H1 (cell line): ENCODE results near the gene KLHL15.
"Not testable (repeated sequence)": the region's sequence is repeated elsewhere in the genome, so short reads cannot be mapped to it uniquely, and the experiment has no call there.

Source experiments
- SP1 ChIP-seq: IDR thresholded peaks from 2 replicates; pipeline ENCODE4 v1.6.1; 2011; ENCODE audit warnings: low read depth, low read length
- ZNF274 ChIP-seq: IDR thresholded peaks from 2 replicates; pipeline ENCODE4 v1.7.0; 2012; ENCODE audit warnings: low read length, borderline replicate concordance; ENCODE audit errors: extremely low read depth

GRCh38 chrX:23965630-23966029, 61.4 kb downstream of the KLHL15 start:
- TF ChIP-seq ZNF274, SP1: not testable (repeated sequence)
